Measurements from ENCODE around the gene NHLRC3. TPM values are rescaled to one million over a fixed set of nuclear protein-coding genes. Genes with fewer than 3 reads are reported as not detected.

NHLRC3 gene
- total RNA-seq, 4 donors from 2014 or later: 3.2 to 58.1 (median 38.9) TPM

GRCh38 chr13:39052944-39053343 is 14.7 kb downstream of the NHLRC3 start:
- in situ Hi-C loops (cut with MboI; ENCODE audit: low pct_ligation_motif_present in 1 of 4, low pct_unique_long_range_greater_than_20kb in 1 of 4, low sequenced_read_pairs in 3 of 4): no loop called here

GRCh38 chr13:39054112-39054511 is 15.9 kb downstream of the NHLRC3 start:
- TF ChIP-seq POLR2A (IDR thresholded peaks at IDR 0.05): no peak
- TF ChIP-seq POLR2AphosphoS5 (IDR thresholded peaks at IDR 0.05): no peak
- no peak for TF ChIP-seq EP300 (IDR thresholded peaks at IDR 0.05; ENCODE audit: low read depth)
- no peak for TF ChIP-seq CTCF (IDR thresholded peaks at IDR 0.05)
- in situ Hi-C loops (cut with MboI; ENCODE audit: low pct_ligation_motif_present in 1 of 4, low pct_unique_long_range_greater_than_20kb in 1 of 4, low sequenced_read_pairs in 3 of 4) (no loop called here), intact Hi-C loops (cut with DNase I; ENCODE audit: low total_unique reads) (loop anchor here (10.0 kb wide), 1 partner anchor 561 kb away; no protein-coding TSS in a partner anchor)
- Histone ChIP-seq H3K27me3 (no peaks in the 10 kb centered on the region), H3K4me3 (no peak overlapping the region), H3K4me1 (no peaks in the 10 kb centered on the region), H3K36me3 (no peaks in the 10 kb centered on the region), H3K27ac (no peak overlapping the region), H3K9me3 (peaks cover 0 to 6% of the 10 kb centered on the region in 2 donors)
- WGBS, 2 donors (ENCODE audit: low coverage in 1 of 2): 66 to 85% methylated on average over 3 of the region's 3 CpGs
- DNase-seq: no peak

More at GRCh38 chr13:39052944-39053343, 14.7 kb downstream of the NHLRC3 start:
- no peak for TF ChIP-seq EP300 (IDR thresholded peaks at IDR 0.05; ENCODE audit: low read depth)
- no peak for TF ChIP-seq CTCF (IDR thresholded peaks at IDR 0.05)
- no peak for TF ChIP-seq POLR2A (IDR thresholded peaks at IDR 0.05)
- no peak for TF ChIP-seq POLR2AphosphoS5 (IDR thresholded peaks at IDR 0.05)
- Histone ChIP-seq H3K36me3 (no peaks in the 10 kb centered on the region), H3K4me1 (no peaks in the 10 kb centered on the region), H3K27me3 (no peaks in the 10 kb centered on the region), H3K27ac (no peak overlapping the region), H3K9me3 (peaks cover 0 to 6% of the 10 kb centered on the region in 2 donors), H3K4me3 (no peak overlapping the region)
- DNase-seq: no peak
- intact Hi-C loops (cut with DNase I; ENCODE audit: low total_unique reads): loop anchor here (10.0 kb wide), 1 partner anchor 562 kb away; no protein-coding TSS in a partner anchor
- 86 to 100% methylated on average over 1 to 6 of the region's 6 CpGs for WGBS, 2 donors (ENCODE audit: low coverage in 1 of 2)

- no peak for DNase-seq
- Histone ChIP-seq H3K36me3 (no peaks in the 10 kb centered on the region), H3K27ac (no peak overlapping the region), H3K27me3 (no peaks in the 10 kb centered on the region), H3K4me1 (no peaks in the 10 kb centered on the region), H3K9me3 (peaks cover 0 to 6% of the 10 kb centered on the region in 2 donors), H3K4me3 (no peak overlapping the region)
- 96 to 100% methylated on average over 1 of the region's 1 CpG for WGBS, 2 donors (ENCODE audit: low coverage in 1 of 2)
- intact Hi-C loops (cut with DNase I; ENCODE audit: low total_unique reads): loop anchor here (10.0 kb wide), 1 partner anchor 559 kb away; no protein-coding TSS in a partner anchor
- in situ Hi-C loops (cut with MboI; ENCODE audit: low pct_ligation_motif_present in 1 of 4, low pct_unique_long_range_greater_than_20kb in 1 of 4, low sequenced_read_pairs in 3 of 4): no loop called here
- TF ChIP-seq POLR2A (IDR thresholded peaks at IDR 0.05) (no peak), EP300 (IDR thresholded peaks at IDR 0.05; ENCODE audit: low read depth) (no peak), POLR2AphosphoS5 (IDR thresholded peaks at IDR 0.05) (no peak), CTCF (IDR thresholded peaks at IDR 0.05) (no peak)
Observed at GRCh38 chr13:39056018-39056417, 17.8 kb downstream of the NHLRC3 start.

GRCh38 chr13:39058040-39058439 is 19.8 kb downstream of the NHLRC3 start:
- Histone ChIP-seq H3K36me3 (no peaks in the 10 kb centered on the region), H3K9me3 (peaks cover 0 to 6% of the 10 kb centered on the region in 2 donors), H3K27me3 (no peaks in the 10 kb centered on the region), H3K4me3 (no peak overlapping the region), H3K27ac (no peak overlapping the region), H3K4me1 (no peaks in the 10 kb centered on the region)
- no peak for DNase-seq
- TF ChIP-seq CTCF (IDR thresholded peaks at IDR 0.05) (no peak), POLR2AphosphoS5 (IDR thresholded peaks at IDR 0.05) (no peak), POLR2A (IDR thresholded peaks at IDR 0.05) (no peak), EP300 (IDR thresholded peaks at IDR 0.05; ENCODE audit: low read depth) (no peak)
- in situ Hi-C loops (cut with MboI; ENCODE audit: low pct_ligation_motif_present in 1 of 4, low pct_unique_long_range_greater_than_20kb in 1 of 4, low sequenced_read_pairs in 3 of 4) (no loop called here), intact Hi-C loops (cut with DNase I; ENCODE audit: low total_unique reads) (loop anchor here (10.0 kb wide), 1 partner anchor 557 kb away; no protein-coding TSS in a partner anchor)

Measured in transverse colon (tissue), 4 donors.